Measurements from ENCODE around the gene NACAD. TPM values are rescaled to one million over a fixed set of nuclear protein-coding genes. Genes with fewer than 3 reads are reported as not detected.

NACAD gene
- total RNA-seq, 1 donor from 2014 or later, result 21.6 TPM

- no peaks in the 10 kb centered on the region for H3K9me3 Mint-ChIP-seq (ENCODE audit: unreplicated experiment)
- no peak overlapping the region for H3K27ac Mint-ChIP-seq (ENCODE audit: unreplicated experiment)
Measured at GRCh38 chr7:45133877-45134276, 45.1 kb upstream of the NACAD start.

GRCh38 chr7:45133352-45133751 lies 44.6 kb upstream of the NACAD start:
- DNase-seq (ENCODE audit: low read depth) (no peak), FAIRE-seq (no peak)
- no peaks in the 10 kb centered on the region for H3K9me3 ChIP-seq (ENCODE audit: insufficient read depth, low read depth, low read length)
- H3K27ac ChIP-seq (ENCODE audit: low read depth, low read length), result no peak overlapping the region
- no peaks in the 10 kb centered on the region for H3K36me3 ChIP-seq (ENCODE audit: insufficient read depth, low read length)
- H4K20me1 ChIP-seq (ENCODE audit: insufficient read depth, low read length), result no peaks in the 10 kb centered on the region
- no peak for TF ChIP-seq EZH2 (IDR thresholded peaks at IDR 0.05; ENCODE audit: insufficient read depth, low read length)
- TF ChIP-seq, protein P1, sequence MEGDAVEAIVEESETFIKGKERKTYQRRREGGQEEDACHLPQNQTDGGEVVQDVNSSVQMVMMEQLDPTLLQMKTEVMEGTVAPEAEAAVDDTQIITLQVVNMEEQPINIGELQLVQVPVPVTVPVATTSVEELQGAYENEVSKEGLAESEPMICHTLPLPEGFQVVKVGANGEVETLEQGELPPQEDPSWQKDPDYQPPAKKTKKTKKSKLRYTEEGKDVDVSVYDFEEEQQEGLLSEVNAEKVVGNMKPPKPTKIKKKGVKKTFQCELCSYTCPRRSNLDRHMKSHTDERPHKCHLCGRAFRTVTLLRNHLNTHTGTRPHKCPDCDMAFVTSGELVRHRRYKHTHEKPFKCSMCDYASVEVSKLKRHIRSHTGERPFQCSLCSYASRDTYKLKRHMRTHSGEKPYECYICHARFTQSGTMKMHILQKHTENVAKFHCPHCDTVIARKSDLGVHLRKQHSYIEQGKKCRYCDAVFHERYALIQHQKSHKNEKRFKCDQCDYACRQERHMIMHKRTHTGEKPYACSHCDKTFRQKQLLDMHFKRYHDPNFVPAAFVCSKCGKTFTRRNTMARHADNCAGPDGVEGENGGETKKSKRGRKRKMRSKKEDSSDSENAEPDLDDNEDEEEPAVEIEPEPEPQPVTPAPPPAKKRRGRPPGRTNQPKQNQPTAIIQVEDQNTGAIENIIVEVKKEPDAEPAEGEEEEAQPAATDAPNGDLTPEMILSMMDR (IDR thresholded peaks at IDR 0.05; ENCODE audit: insufficient read depth, low read depth, low read length), result no peak
- Mint-ChIP-seq H3K9me3 (ENCODE audit: unreplicated experiment) (no peaks in the 10 kb centered on the region), H3K4me1 (ENCODE audit: low read depth, unreplicated experiment) (no peaks in the 10 kb centered on the region), H3K27ac (ENCODE audit: unreplicated experiment) (no peak overlapping the region), H3K36me3 (ENCODE audit: low read depth, unreplicated experiment) (no peaks in the 10 kb centered on the region), H3K4me3 (ENCODE audit: unreplicated experiment) (no peak overlapping the region), H3K27me3 (ENCODE audit: low read depth, unreplicated experiment) (peaks cover 32% of the 10 kb centered on the region)
- peaks cover 8% of the 10 kb centered on the region for H3K27me3 ChIP-seq (ENCODE audit: insufficient read depth, low read length)
- H3K9ac ChIP-seq (ENCODE audit: low read length), result no peak overlapping the region
- H3K4me1 ChIP-seq (ENCODE audit: insufficient read depth, low read length), result no peaks in the 10 kb centered on the region
- no peak overlapping the region for H2AFZ ChIP-seq (ENCODE audit: low read depth, low read length)
- H3K4me2 ChIP-seq (ENCODE audit: low read length), result no peak overlapping the region
- H3K79me2 ChIP-seq (ENCODE audit: insufficient read depth, low read length), result no peaks in the 10 kb centered on the region
- H3K4me3 ChIP-seq (ENCODE audit: insufficient read depth, low read depth, low read length), result no peak overlapping the region

More at GRCh38 chr7:45133877-45134276, 45.1 kb upstream of the NACAD start:
- Histone ChIP-seq H2AFZ (ENCODE audit: low read depth, low read length) (no peak overlapping the region), H3K4me3 (ENCODE audit: insufficient read depth, low read depth, low read length) (no peak overlapping the region), H3K27ac (ENCODE audit: low read depth, low read length) (no peak overlapping the region), H3K27me3 (ENCODE audit: insufficient read depth, low read length) (peaks cover 11% of the 10 kb centered on the region), H3K4me2 (ENCODE audit: low read length) (no peak overlapping the region), H3K4me1 (ENCODE audit: insufficient read depth, low read length) (no peaks in the 10 kb centered on the region), H3K36me3 (ENCODE audit: insufficient read depth, low read length) (no peaks in the 10 kb centered on the region), H4K20me1 (ENCODE audit: insufficient read depth, low read length) (no peaks in the 10 kb centered on the region), H3K9ac (ENCODE audit: low read length) (no peak overlapping the region), H3K9me3 (ENCODE audit: insufficient read depth, low read depth, low read length) (no peaks in the 10 kb centered on the region), H3K79me2 (ENCODE audit: insufficient read depth, low read length) (no peaks in the 10 kb centered on the region)
- H3K4me1 Mint-ChIP-seq (ENCODE audit: low read depth, unreplicated experiment), result no peaks in the 10 kb centered on the region
- no peak for DNase-seq (ENCODE audit: low read depth)
- peaks cover 32% of the 10 kb centered on the region for H3K27me3 Mint-ChIP-seq (ENCODE audit: low read depth, unreplicated experiment)
- H3K36me3 Mint-ChIP-seq (ENCODE audit: low read depth, unreplicated experiment), result no peaks in the 10 kb centered on the region
- no peak for FAIRE-seq
- TF ChIP-seq, protein P1 (IDR thresholded peaks at IDR 0.05; ENCODE audit: insufficient read depth, low read depth, low read length), result no peak
- no peak for TF ChIP-seq EZH2 (IDR thresholded peaks at IDR 0.05; ENCODE audit: insufficient read depth, low read length)
- H3K4me3 Mint-ChIP-seq (ENCODE audit: unreplicated experiment), result no peak overlapping the region

GRCh38 chr7:45132708-45133320 lies 44.0 kb upstream of the NACAD start:
- DNase-seq (ENCODE audit: low read depth), result no peak
- H3K4me3 ChIP-seq (ENCODE audit: insufficient read depth, low read depth, low read length), result no peak overlapping the region
- no peak for FAIRE-seq
- H3K27me3 ChIP-seq (ENCODE audit: insufficient read depth, low read length), result peaks cover 6% of the 10 kb centered on the region
- no peak overlapping the region for H3K9ac ChIP-seq (ENCODE audit: low read length)
- TF ChIP-seq, protein P1 (IDR thresholded peaks at IDR 0.05; ENCODE audit: insufficient read depth, low read depth, low read length), result no peak
- no peak for TF ChIP-seq EZH2 (IDR thresholded peaks at IDR 0.05; ENCODE audit: insufficient read depth, low read length)
- no peaks in the 10 kb centered on the region for H3K79me2 ChIP-seq (ENCODE audit: insufficient read depth, low read length)
- H3K36me3 Mint-ChIP-seq (ENCODE audit: low read depth, unreplicated experiment), result no peaks in the 10 kb centered on the region
- H3K4me3 Mint-ChIP-seq (ENCODE audit: unreplicated experiment), result no peak overlapping the region
- no peaks in the 10 kb centered on the region for H3K9me3 Mint-ChIP-seq (ENCODE audit: unreplicated experiment)
- H3K4me2 ChIP-seq (ENCODE audit: low read length), result no peak overlapping the region
- no peaks in the 10 kb centered on the region for H3K36me3 ChIP-seq (ENCODE audit: insufficient read depth, low read length)
- H3K27ac ChIP-seq (ENCODE audit: low read depth, low read length), result no peak overlapping the region
- H3K27ac Mint-ChIP-seq (ENCODE audit: unreplicated experiment), result no peak overlapping the region
- H3K4me1 ChIP-seq (ENCODE audit: insufficient read depth, low read length), result no peaks in the 10 kb centered on the region
- peaks cover 31% of the 10 kb centered on the region for H3K27me3 Mint-ChIP-seq (ENCODE audit: low read depth, unreplicated experiment)
- H2AFZ ChIP-seq (ENCODE audit: low read depth, low read length), result no peak overlapping the region
- H3K4me1 Mint-ChIP-seq (ENCODE audit: low read depth, unreplicated experiment), result no peaks in the 10 kb centered on the region
- H3K9me3 ChIP-seq (ENCODE audit: insufficient read depth, low read depth, low read length), result no peaks in the 10 kb centered on the region
- no peaks in the 10 kb centered on the region for H4K20me1 ChIP-seq (ENCODE audit: insufficient read depth, low read length)

Data from astrocyte (in vitro differentiated cells and primary cell).